Hepatocyte (in vitro differentiated cells): Measurements from ENCODE around the gene PCOLCE2.

Source experiments
- CTCF ChIP-seq: fragments of 200-600 bp; sonication (generic); IDR thresholded peaks from 2 replicates; pipeline ENCODE4 v1.5.1; 2016; ENCODE audit warnings: antibody characterized with exemption, mild to moderate bottlenecking; ENCODE audit not compliant: poor library complexity
- EZH2phosphoT487 ChIP-seq: fragments of 200-600 bp; sonication (generic); IDR thresholded peaks from one replicate; pipeline ENCODE4 v1.6.1; 2018; ENCODE audit warnings: antibody characterized with exemption, mild to moderate bottlenecking, low read depth, moderate library complexity; ENCODE audit not compliant: unreplicated experiment, severe bottlenecking

- TF ChIP-seq CTCF (no peak), EZH2phosphoT487 (no peak)
Measured at GRCh38 chr3:142914286-142914811, 25.5 kb upstream of the PCOLCE2 start.
